ENCODE results near the gene KCNC1. TPM values are rescaled to one million over a fixed set of nuclear protein-coding genes. Genes with fewer than 3 reads are reported as not detected.

KCNC1 gene
- total RNA-seq, 1 donor from 2014 or later, result 0.20 TPM

- Mint-ChIP-seq H3K36me3 (ENCODE audit: low read depth) (no peaks in the 10 kb centered on the region), H3K4me3 (ENCODE audit: unreplicated experiment) (no peak overlapping the region), H3K9me3 (ENCODE audit: low read depth) (peaks cover 9% of the 10 kb centered on the region), H3K27me3 (ENCODE audit: low read depth) (peaks cover 14% of the 10 kb centered on the region), H3K27ac (ENCODE audit: unreplicated experiment) (no peak overlapping the region), H3K4me1 (ENCODE audit: low read depth) (no peaks in the 10 kb centered on the region)
- TF ChIP-seq CTCF (IDR thresholded peaks at IDR 0.05), result no peak
- DNase-seq (ENCODE audit: low spot score), result no peak
Observed at GRCh38 chr11:17707830-17708229, 26.8 kb upstream of the KCNC1 start.

GRCh38 chr11:17711836-17712235 is 22.7 kb upstream of the KCNC1 start:
- Mint-ChIP-seq H3K4me1 (ENCODE audit: low read depth) (no peaks in the 10 kb centered on the region), H3K27ac (ENCODE audit: unreplicated experiment) (no peak overlapping the region), H3K36me3 (ENCODE audit: low read depth) (no peaks in the 10 kb centered on the region), H3K9me3 (ENCODE audit: low read depth) (no peaks in the 10 kb centered on the region), H3K27me3 (ENCODE audit: low read depth) (peaks cover 10% of the 10 kb centered on the region), H3K4me3 (ENCODE audit: unreplicated experiment) (no peak overlapping the region)
- no peak for TF ChIP-seq CTCF (IDR thresholded peaks at IDR 0.05)
- DNase-seq (ENCODE audit: low spot score), result no peak

- H3K9me3 Mint-ChIP-seq (ENCODE audit: low read depth), result no peaks in the 10 kb centered on the region
- H3K4me3 Mint-ChIP-seq (ENCODE audit: unreplicated experiment), result no peak overlapping the region
- no peak for TF ChIP-seq CTCF (IDR thresholded peaks at IDR 0.05)
- no peak overlapping the region for H3K27ac Mint-ChIP-seq (ENCODE audit: unreplicated experiment)
- H3K4me1 Mint-ChIP-seq (ENCODE audit: low read depth), result peaks cover under 1% of the 10 kb centered on the region
- H3K27me3 Mint-ChIP-seq (ENCODE audit: low read depth), result peaks cover 10% of the 10 kb centered on the region
- H3K36me3 Mint-ChIP-seq (ENCODE audit: low read depth), result no peaks in the 10 kb centered on the region
- DNase-seq (ENCODE audit: low spot score), result no peak
Observed at GRCh38 chr11:17713851-17714250, 20.7 kb upstream of the KCNC1 start.

GRCh38 chr11:17714356-17714854 is 20.2 kb upstream of the KCNC1 start:
- no peaks in the 10 kb centered on the region for H3K36me3 Mint-ChIP-seq (ENCODE audit: low read depth)

GRCh38 chr11:17714870-17715269 is 19.7 kb upstream of the KCNC1 start:
- Mint-ChIP-seq H3K36me3 (ENCODE audit: low read depth) (no peaks in the 10 kb centered on the region), H3K4me3 (ENCODE audit: unreplicated experiment) (no peak overlapping the region), H3K27me3 (ENCODE audit: low read depth) (peaks cover 10% of the 10 kb centered on the region), H3K4me1 (ENCODE audit: low read depth) (peaks cover 3% of the 10 kb centered on the region), H3K27ac (ENCODE audit: unreplicated experiment) (no peak overlapping the region), H3K9me3 (ENCODE audit: low read depth) (no peaks in the 10 kb centered on the region)
- DNase-seq (ENCODE audit: low spot score), result no peak
- no peak for TF ChIP-seq CTCF (IDR thresholded peaks at IDR 0.05)

More at GRCh38 chr11:17714356-17714854, 20.2 kb upstream of the KCNC1 start:
- Mint-ChIP-seq H3K27ac (ENCODE audit: unreplicated experiment) (no peak overlapping the region), H3K4me1 (ENCODE audit: low read depth) (peaks cover 3% of the 10 kb centered on the region), H3K27me3 (ENCODE audit: low read depth) (peaks cover 8% of the 10 kb centered on the region), H3K4me3 (ENCODE audit: unreplicated experiment) (no peak overlapping the region), H3K9me3 (ENCODE audit: low read depth) (no peaks in the 10 kb centered on the region)
- no peak for DNase-seq (ENCODE audit: low spot score)
- no peak for TF ChIP-seq CTCF (IDR thresholded peaks at IDR 0.05)

All from chondrocyte (in vitro differentiated cells).